SU-DHL-6 (cell line): ENCODE measurements around the gene ARHGDIA.

Experiments
- H2AFZ ChIP-seq: fragments of 200-600 bp; sonication (generic); 2 replicates; pipeline ENCODE4 v1.6.1; 2014; ENCODE audit warnings: low read depth, mild to moderate bottlenecking, moderate library complexity, mixed read lengths, antibody characterized with exemption, low read length; ENCODE audit not compliant: severe bottlenecking
- H3F3A ChIP-seq: fragments of 200-600 bp; shearing (Covaris generic); 2 replicates; pipeline ENCODE4 v1.6.0; 2016; ENCODE audit warnings: antibody characterized with exemption, mild to moderate bottlenecking; ENCODE audit not compliant: insufficient read depth
- H3K27ac ChIP-seq: fragments of 200-600 bp; sonication (generic); 2 replicates; pipeline ENCODE4 v1.5.1; 2016; ENCODE audit warnings: low read depth, mild to moderate bottlenecking, low read length, moderate library complexity, mixed read lengths
- H3K27me3 ChIP-seq: fragments of 200-600 bp; sonication (generic), shearing (Covaris generic); 2 replicates; pipeline ENCODE4 v1.6.0; 2014; ENCODE audit warnings: mild to moderate bottlenecking, low read length
- H3K36me3 ChIP-seq: fragments of 200-600 bp; sonication (generic); 2 replicates; pipeline ENCODE4 v1.6.1; 2014; ENCODE audit warnings: mild to moderate bottlenecking, low read length, mixed read lengths
- H3K4me2 ChIP-seq: fragments of 300-600, 200-600 bp; shearing (Covaris generic), sonication (generic); 2 replicates; pipeline ENCODE4 v1.6.0; 2014; ENCODE audit warnings: low read length, low read depth, mild to moderate bottlenecking; ENCODE audit not compliant: poor library complexity, severe bottlenecking
- H3K4me3 ChIP-seq: fragments of 200-600 bp; sonication (generic); 2 replicates; pipeline ENCODE4 v1.5.1; 2014; ENCODE audit warnings: antibody characterized with exemption, low read length, mild to moderate bottlenecking, mixed read lengths; ENCODE audit not compliant: insufficient read depth, poor library complexity, severe bottlenecking
- H3K79me2 ChIP-seq: fragments of 200-600 bp; sonication (generic); 2 replicates; pipeline ENCODE4 v1.6.1; 2014; ENCODE audit warnings: mild to moderate bottlenecking, low read length, moderate library complexity; ENCODE audit not compliant: insufficient read depth
- H3K9ac ChIP-seq: fragments of 200-600 bp; sonication (generic); 2 replicates; pipeline ENCODE4 v1.7.0; 2014; ENCODE audit warnings: mild to moderate bottlenecking, low read length
- H3K9me2 ChIP-seq: fragments of 200-600 bp; sonication (generic); replicated peaks from 2 replicates; pipeline ENCODE4 v1.6.1; 2014; ENCODE audit warnings: low read length; ENCODE audit not compliant: insufficient read depth
- H3K9me3 ChIP-seq: fragments of 200-600 bp; sonication (generic); 2 replicates; pipeline ENCODE4 v1.6.1; 2014; ENCODE audit warnings: low read length, mixed read lengths; ENCODE audit not compliant: insufficient read depth
- H4K20me1 ChIP-seq: fragments of 200-600 bp; sonication (generic); 2 replicates; pipeline ENCODE4 v1.6.1; 2014; ENCODE audit warnings: low read depth, mild to moderate bottlenecking, antibody characterized with exemption, low read length, moderate library complexity, mixed read lengths
- EZH2phosphoT487 ChIP-seq: fragments of 200-600 bp; sonication (generic), shearing (Covaris generic); conservative IDR thresholded peaks from 2 replicates; pipeline ENCODE4 v1.6.1; 2018; ENCODE audit warnings: mild to moderate bottlenecking, antibody characterized with exemption, low read length, moderate library complexity, mixed read lengths
- TF ChIP-seq, protein P1 (sequence below): fragments of 200-600 bp; sonication (generic); IDR thresholded peaks from one replicate; pipeline ENCODE4 v1.5.1; 2017; ENCODE audit warnings: antibody characterized with exemption, mild to moderate bottlenecking, low read length, moderate library complexity; ENCODE audit not compliant: insufficient read depth, poor library complexity, severe bottlenecking

ARHGDIA gene

GRCh38 chr17:81909231-81909630, 38.1 kb upstream of the ARHGDIA start:
- no peaks in the 10 kb centered on the region for H4K20me1 ChIP-seq
- H3K36me3 ChIP-seq = no peaks in the 10 kb centered on the region
- H2AFZ ChIP-seq = no peak overlapping the region
- no peak for TF ChIP-seq EZH2phosphoT487
- TF ChIP-seq, protein P1, sequence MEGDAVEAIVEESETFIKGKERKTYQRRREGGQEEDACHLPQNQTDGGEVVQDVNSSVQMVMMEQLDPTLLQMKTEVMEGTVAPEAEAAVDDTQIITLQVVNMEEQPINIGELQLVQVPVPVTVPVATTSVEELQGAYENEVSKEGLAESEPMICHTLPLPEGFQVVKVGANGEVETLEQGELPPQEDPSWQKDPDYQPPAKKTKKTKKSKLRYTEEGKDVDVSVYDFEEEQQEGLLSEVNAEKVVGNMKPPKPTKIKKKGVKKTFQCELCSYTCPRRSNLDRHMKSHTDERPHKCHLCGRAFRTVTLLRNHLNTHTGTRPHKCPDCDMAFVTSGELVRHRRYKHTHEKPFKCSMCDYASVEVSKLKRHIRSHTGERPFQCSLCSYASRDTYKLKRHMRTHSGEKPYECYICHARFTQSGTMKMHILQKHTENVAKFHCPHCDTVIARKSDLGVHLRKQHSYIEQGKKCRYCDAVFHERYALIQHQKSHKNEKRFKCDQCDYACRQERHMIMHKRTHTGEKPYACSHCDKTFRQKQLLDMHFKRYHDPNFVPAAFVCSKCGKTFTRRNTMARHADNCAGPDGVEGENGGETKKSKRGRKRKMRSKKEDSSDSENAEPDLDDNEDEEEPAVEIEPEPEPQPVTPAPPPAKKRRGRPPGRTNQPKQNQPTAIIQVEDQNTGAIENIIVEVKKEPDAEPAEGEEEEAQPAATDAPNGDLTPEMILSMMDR = no peak
- no peaks in the 10 kb centered on the region for H3K9me3 ChIP-seq
- H3K4me2 ChIP-seq = no peak overlapping the region
- H3K4me3 ChIP-seq = no peak overlapping the region
- H3F3A ChIP-seq = peaks cover 5% of the 10 kb centered on the region; the same call in 1 of the 2 replicates
- H3K9me2 ChIP-seq = no peaks in the 10 kb centered on the region
- H3K9ac ChIP-seq = no peak overlapping the region
- H3K27ac ChIP-seq = no peak overlapping the region
- peaks cover 4% of the 10 kb centered on the region; the same call in 1 of the 2 replicates for H3K79me2 ChIP-seq
- no peaks in the 10 kb centered on the region for H3K27me3 ChIP-seq

GRCh38 chr17:81908793-81909192, 37.7 kb upstream of the ARHGDIA start:
- H3K4me2 ChIP-seq = no peak overlapping the region

DNA sequence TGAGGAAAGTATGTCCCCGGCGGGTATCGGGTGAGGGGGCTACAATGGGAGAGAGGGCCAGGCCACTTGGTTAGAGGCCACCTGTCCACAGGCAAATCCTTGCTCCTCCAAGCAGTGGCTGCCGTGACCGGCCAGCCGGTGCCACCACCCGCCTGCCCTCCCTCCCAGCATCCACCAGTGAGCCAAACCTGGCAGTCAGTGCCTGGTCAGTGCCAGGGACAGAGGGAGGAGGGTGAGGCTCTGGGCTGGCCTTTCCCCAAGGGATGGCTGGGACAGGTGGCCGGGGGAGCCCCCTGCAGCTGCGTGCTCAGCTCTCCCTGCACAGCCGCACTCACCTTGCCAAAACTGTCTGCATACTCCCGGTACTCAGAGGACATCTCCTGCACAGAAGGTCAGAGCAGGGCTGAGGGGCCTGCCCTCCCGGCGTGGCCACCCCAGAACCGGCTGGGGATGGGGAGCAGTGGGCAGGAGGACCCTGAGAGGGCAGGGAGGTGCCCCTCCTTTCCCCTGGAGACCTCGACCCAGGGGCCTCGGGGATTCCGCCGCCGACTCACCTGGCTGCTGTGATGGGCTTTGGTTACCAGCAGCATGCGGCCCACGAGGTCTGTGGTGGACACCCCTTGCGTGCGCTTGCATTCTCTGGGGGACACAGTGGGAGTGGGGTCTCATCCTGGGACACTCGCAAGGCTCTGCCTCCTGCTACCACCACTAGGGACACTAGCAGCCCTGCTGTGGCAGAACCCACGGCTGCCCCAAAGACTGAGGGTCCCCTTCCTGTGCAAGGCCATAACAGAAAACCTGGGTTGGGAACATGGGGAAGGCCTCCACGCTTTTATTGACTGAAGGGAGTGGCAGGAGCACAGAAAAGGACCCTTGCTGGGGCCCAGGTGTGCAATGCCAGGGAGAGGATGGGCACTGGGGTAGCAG, 36.3 kb upstream of the ARHGDIA start:
- Histone ChIP-seq H3K36me3 (no peaks in the 10 kb centered on the region), H3K9me3 (no peaks in the 10 kb centered on the region), H3K79me2 (peaks cover 4% of the 10 kb centered on the region; the same call in 1 of the 2 replicates), H2AFZ (no peak overlapping the region), H3F3A (peaks cover 5% of the 10 kb centered on the region; the same call in 1 of the 2 replicates), H3K27me3 (no peaks in the 10 kb centered on the region), H4K20me1 (no peaks in the 10 kb centered on the region), H3K9me2 (no peaks in the 10 kb centered on the region), H3K4me3 (no peak overlapping the region), H3K27ac (no peak overlapping the region), H3K9ac (no peak overlapping the region), H3K4me2 (no peak overlapping the region)
- TF ChIP-seq, protein P1 = no peak
- TF ChIP-seq EZH2phosphoT487 = no peak

More at GRCh38 chr17:81908793-81909192, 37.7 kb upstream of the ARHGDIA start:
- Histone ChIP-seq H3K9me3 (no peaks in the 10 kb centered on the region), H3K79me2 (peaks cover 4% of the 10 kb centered on the region; the same call in 1 of the 2 replicates), H3F3A (peaks cover 5% of the 10 kb centered on the region; the same call in 1 of the 2 replicates), H3K9me2 (no peaks in the 10 kb centered on the region), H4K20me1 (no peaks in the 10 kb centered on the region), H3K4me3 (no peak overlapping the region), H3K27me3 (no peaks in the 10 kb centered on the region), H3K36me3 (no peaks in the 10 kb centered on the region), H3K27ac (no peak overlapping the region), H2AFZ (no peak overlapping the region), H3K9ac (no peak overlapping the region)
- TF ChIP-seq EZH2phosphoT487 = no peak
- TF ChIP-seq, protein P1 = no peak
